ENCODE data around the gene ATG16L1.

The ATG16L1 gene

GRCh38 chr2:233338046-233338445 lies 86.6 kb downstream of the ATG16L1 start:
- no peak for TF ChIP-seq CTCF (IDR thresholded peaks at IDR 0.05; ENCODE audit: unreplicated experiment in 3 of 3)

GRCh38 chr2:233338812-233339368 lies 87.4 kb downstream of the ATG16L1 start:
- peaks cover 6% of the 10 kb centered on the region for H3K9me3 Mint-ChIP-seq
- no peaks in the 10 kb centered on the region for H3K4me1 Mint-ChIP-seq
- H3K4me3 Mint-ChIP-seq = no peak overlapping the region
- H3K36me3 Mint-ChIP-seq (ENCODE audit: low read depth) = no peaks in the 10 kb centered on the region
- TF ChIP-seq CTCF (IDR thresholded peaks at IDR 0.05; ENCODE audit: unreplicated experiment in 3 of 3) = no peak
- H3K27me3 Mint-ChIP-seq (ENCODE audit: low read depth) = no peaks in the 10 kb centered on the region
- H3K27ac Mint-ChIP-seq = no peak overlapping the region

More at GRCh38 chr2:233338046-233338445, 86.6 kb downstream of the ATG16L1 start:
- Mint-ChIP-seq H3K4me3 (no peak overlapping the region), H3K27ac (no peak overlapping the region), H3K27me3 (ENCODE audit: low read depth) (no peaks in the 10 kb centered on the region), H3K4me1 (no peaks in the 10 kb centered on the region), H3K36me3 (ENCODE audit: low read depth) (no peaks in the 10 kb centered on the region), H3K9me3 (peaks cover 6% of the 10 kb centered on the region)

GRCh38 chr2:233339427-233339826 lies 88.0 kb downstream of the ATG16L1 start:
- no peak for TF ChIP-seq CTCF (IDR thresholded peaks at IDR 0.05; ENCODE audit: unreplicated experiment in 3 of 3)
- Mint-ChIP-seq H3K36me3 (ENCODE audit: low read depth) (no peaks in the 10 kb centered on the region), H3K4me3 (no peak overlapping the region), H3K9me3 (peaks cover 6% of the 10 kb centered on the region), H3K4me1 (no peaks in the 10 kb centered on the region), H3K27me3 (ENCODE audit: low read depth) (no peaks in the 10 kb centered on the region), H3K27ac (no peak overlapping the region)

DNA sequence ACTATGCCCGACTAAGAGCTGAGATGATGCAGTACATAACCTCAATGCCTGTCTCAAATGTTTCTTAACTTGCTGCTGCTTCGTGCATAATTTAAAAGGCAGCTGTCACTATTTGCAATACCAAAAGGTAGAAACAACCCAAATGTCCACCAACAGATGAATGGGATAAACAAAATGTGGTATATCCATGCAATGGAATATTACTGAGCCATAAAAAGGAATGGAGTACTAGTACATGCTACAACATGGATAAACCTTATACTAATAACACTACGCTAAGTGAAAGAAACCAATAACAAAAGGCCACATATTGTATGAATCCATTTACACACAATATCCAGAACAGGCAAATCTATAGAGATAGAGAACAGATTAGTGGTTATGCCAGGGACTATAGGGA lies 89.8 kb downstream of the ATG16L1 start:
- Mint-ChIP-seq H3K27ac (no peak overlapping the region), H3K27me3 (ENCODE audit: low read depth) (no peaks in the 10 kb centered on the region), H3K36me3 (ENCODE audit: low read depth) (no peaks in the 10 kb centered on the region), H3K4me1 (no peaks in the 10 kb centered on the region), H3K9me3 (peaks cover 6% of the 10 kb centered on the region), H3K4me3 (no peak overlapping the region)
- TF ChIP-seq CTCF (IDR thresholded peaks at IDR 0.05; ENCODE audit: unreplicated experiment in 3 of 3) = no peak

- Mint-ChIP-seq H3K4me1 (no peaks in the 10 kb centered on the region), H3K27me3 (ENCODE audit: low read depth) (no peaks in the 10 kb centered on the region), H3K9me3 (peaks cover 6% of the 10 kb centered on the region), H3K27ac (no peak overlapping the region), H3K36me3 (ENCODE audit: low read depth) (no peaks in the 10 kb centered on the region), H3K4me3 (no peak overlapping the region)
- TF ChIP-seq CTCF (IDR thresholded peaks at IDR 0.05; ENCODE audit: unreplicated experiment in 3 of 3) = no peak
These were observed 90.8 kb downstream of the ATG16L1 start for GRCh38 chr2:233342301-233342700.

DNA sequence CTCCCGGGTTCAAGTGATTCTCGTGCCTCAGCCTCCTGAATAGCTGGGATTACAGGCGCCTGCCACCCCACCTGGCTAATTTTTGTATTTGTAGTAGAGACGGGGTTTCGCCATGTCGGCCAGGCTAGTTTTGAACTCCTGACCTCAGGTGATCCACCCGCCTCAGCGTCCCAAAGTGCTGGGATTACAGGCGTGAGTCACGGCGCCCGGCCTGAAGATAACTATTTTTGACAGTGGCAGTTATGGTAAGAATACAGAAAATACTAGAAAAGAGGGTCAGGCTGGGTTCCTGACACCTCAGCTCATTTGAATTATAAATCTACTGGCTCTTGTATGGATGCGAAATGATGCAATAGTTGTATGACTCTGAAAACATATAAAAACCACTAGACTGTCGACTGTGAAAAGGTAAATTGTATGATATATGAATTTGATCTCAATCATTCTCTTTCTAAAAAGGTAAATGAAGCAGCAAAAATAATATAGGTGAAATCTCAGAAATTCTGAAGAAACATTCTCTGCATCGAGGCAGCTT lies 91.8 kb downstream of the ATG16L1 start:
- Mint-ChIP-seq H3K4me3 (no peak overlapping the region), H3K4me1 (peaks cover 9% of the 10 kb centered on the region), H3K9me3 (peaks cover 6% of the 10 kb centered on the region), H3K36me3 (ENCODE audit: low read depth) (no peaks in the 10 kb centered on the region), H3K27me3 (ENCODE audit: low read depth) (peaks cover 2% of the 10 kb centered on the region), H3K27ac (no peak overlapping the region)
- TF ChIP-seq CTCF (IDR thresholded peaks at IDR 0.05; ENCODE audit: unreplicated experiment in 3 of 3) = no peak

Measured in nephron (organoid).